ENCODE results near the gene USP19. TPM values are rescaled to one million over a fixed set of nuclear protein-coding genes. Genes with fewer than 3 reads are reported as not detected.
A peak's percentile ranks its signal among the peaks of the same experiment; 100 is the strongest.

Gene USP19
- total RNA-seq, 1 experiment from 2014 or later, result 92.8 TPM

GRCh38 chr3:49104427-49105291 lies 16.0 kb downstream of the USP19 start, which contains the start of gene QARS1:
Gene QARS1 (minus strand): TSS chr3:49104757. CDS start chr3:49104733, 24 bp downstream.
- H3K9me3 ChIP-seq (ENCODE audit: control insufficient read depth in 1 of 2, insufficient read depth in 1 of 2, low read depth in 1 of 2, low read length in 2 of 2), result no peaks in the 10 kb centered on the region
- intact Hi-C loops (cut with micrococcal nuclease), result no loop called here
- no peaks in the 10 kb centered on the region for H3K27me3 ChIP-seq (ENCODE audit: insufficient read depth, low read length)
- H3K4me1 ChIP-seq (ENCODE audit: control insufficient read depth in 1 of 2, insufficient read depth in 2 of 2, low read length in 2 of 2), result peaks cover 9 to 20% of the 10 kb centered on the region in 2 experiments; a peak in 3 of 4 replicates
- peaks cover 34 to 36% of the 10 kb centered on the region in 2 experiments for H3K36me3 ChIP-seq (ENCODE audit: control insufficient read depth in 1 of 2, insufficient read depth in 2 of 2, low read length in 2 of 2)
- no peaks in the 10 kb centered on the region for H4K20me1 ChIP-seq (ENCODE audit: insufficient read depth)
- peak within 1 kb of the TSS; percentile 93 to 97 for H3K4me3 ChIP-seq (replicated peaks in 1 of 2; ENCODE audit: low read depth in 1 of 2, low read length in 2 of 2)
- ChIA-PET POLR2A (interaction anchor here (1.4 to 2.1 kb wide), 3 partner anchors 10 to 16 kb away, joined by 3 to 11 read pairs (median 8); partner anchors contain the start of genes QRICH1 and USP19), RAD21 (ENCODE audit: low non-redundant PET in 1 of 2, low total read pairs in 2 of 2, uncharacterized antibody in 2 of 2, unreplicated experiment in 2 of 2) (interaction anchor here in 1 of 2 experiments (1.3 kb wide), 1 partner anchor 10 kb away, joined by 3 read pairs; no protein-coding TSS in a partner anchor), CTCF (interaction anchor here (1.6 kb wide), 1 partner anchor 10 kb away, joined by 6 read pairs; the partner anchor contains the start of gene QRICH1)
- H2AFZ ChIP-seq (ENCODE audit: low read depth, low read length, poor library complexity, severe bottlenecking), result peak within 1 kb of the TSS; percentile 39
- peaks cover 23% of the 10 kb centered on the region for H3K79me2 ChIP-seq (ENCODE audit: insufficient read depth, low read length)
- H3K9ac ChIP-seq (ENCODE audit: low read length), result peak within 1 kb of the TSS; percentile 92
- peak within 1 kb of the TSS; percentile 79 for H3K27ac ChIP-seq (ENCODE audit: low read depth, low read length)
- TF ChIP-seq JUND (IDR thresholded peaks at IDR 0.05) (no peak), SP1 (IDR thresholded peaks at IDR 0.05; ENCODE audit: low read depth) (peak; percentile 76), TCF7L2 (IDR thresholded peaks at IDR 0.05; ENCODE audit: borderline replicate concordance, extremely low read depth, insufficient read depth, insufficient read length) (no peak), ZFX (IDR thresholded peaks at IDR 0.05) (peak; percentile 84; the same call in 1 of the 2 replicates), SRF (IDR thresholded peaks at IDR 0.05; ENCODE audit: low read depth) (no peak), ZBTB33 (IDR thresholded peaks at IDR 0.05; ENCODE audit: extremely low read depth, insufficient replicate concordance, low read length) (peak; percentile 20), REST (IDR thresholded peaks at IDR 0.05; ENCODE audit: low read depth) (no peak), CEBPB (IDR thresholded peaks at IDR 0.05; ENCODE audit: low read depth) (no peak), SIN3A (IDR thresholded peaks at IDR 0.05; ENCODE audit: low read depth) (peak; percentile 77; the same call in 1 of the 2 replicates), POLR2A (IDR thresholded peaks at IDR 0.05; ENCODE audit: borderline replicate concordance, extremely low read depth, insufficient read depth, insufficient read length) (peak; percentile 53), ZNF274 (IDR thresholded peaks at IDR 0.05; ENCODE audit: low read depth, low read length) (no peak), EZH2phosphoT487 (IDR thresholded peaks at IDR 0.05; ENCODE audit: borderline replicate concordance) (no peak), RAD21 (IDR thresholded peaks at IDR 0.05; ENCODE audit: low read depth) (no peak), CBX3 (IDR thresholded peaks at IDR 0.05; ENCODE audit: low read depth) (no peak), EGR1 (IDR thresholded peaks at IDR 0.05; ENCODE audit: low read depth) (peak; percentile 60; the same call in 1 of the 2 replicates), POLR2AphosphoS5 (IDR thresholded peaks at IDR 0.05; ENCODE audit: low read depth, low read length) (peak; percentile 89), YY1 (IDR thresholded peaks at IDR 0.05; ENCODE audit: extremely low read depth, insufficient replicate concordance, low read depth, low read length) (peak; percentile 92)
- TF ChIP-seq, protein P1, sequence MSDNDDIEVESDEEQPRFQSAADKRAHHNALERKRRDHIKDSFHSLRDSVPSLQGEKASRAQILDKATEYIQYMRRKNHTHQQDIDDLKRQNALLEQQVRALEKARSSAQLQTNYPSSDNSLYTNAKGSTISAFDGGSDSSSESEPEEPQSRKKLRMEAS (IDR thresholded peaks at IDR 0.05), result peak; percentile 72; the same call in 1 of the 2 replicates
- TF ChIP-seq, protein P2, sequence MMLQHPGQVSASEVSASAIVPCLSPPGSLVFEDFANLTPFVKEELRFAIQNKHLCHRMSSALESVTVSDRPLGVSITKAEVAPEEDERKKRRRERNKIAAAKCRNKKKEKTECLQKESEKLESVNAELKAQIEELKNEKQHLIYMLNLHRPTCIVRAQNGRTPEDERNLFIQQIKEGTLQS (IDR thresholded peaks at IDR 0.05), result no peak
- peak within 1 kb of the TSS; percentile 96 for H3K4me2 ChIP-seq (ENCODE audit: low read length)
- H3K9me2 ChIP-seq (ENCODE audit: insufficient read depth), result no peaks in the 10 kb centered on the region
- BruUV-seq (replicated peaks), result TSS peak; percentile 93
- peak; percentile 78 for DNase-seq (ENCODE audit: low read depth, low spot score)
- peak; percentile 96 for ATAC-seq
